ENCODE measurements around the gene DBH.

- no peak for TF ChIP-seq CTCF (IDR thresholded peaks at IDR 0.05; ENCODE audit: low read depth, low read length)
- no peak for TF ChIP-seq EZH2phosphoT487 (IDR thresholded peaks at IDR 0.05; ENCODE audit: low read depth)
Observed at GRCh38 chr9:133679056-133679455, 42.9 kb downstream of the DBH start.
